GM12878 (cell line): ENCODE measurements around the gene SUFU. TPM values are rescaled to one million over a fixed set of nuclear protein-coding genes. Genes with fewer than 3 reads are reported as not detected.

Experiments used
- ATAC-seq: fragments of 200-7000 bp; cut with Tn5 transposase; 3 replicates; pipeline ENCODE4 v1.9.1; 2020; ENCODE audit warnings: mild to moderate bottlenecking, moderate library complexity
- BruUV-seq: library from RNA; stranded (reverse); fragments of 400-500 nt; replicated peaks from 2 replicates; lab custom pipeline; 2021; lab: Mats Ljungman, UMichigan
- CTCF ChIA-PET: fragments of 300-600 bp; sonication (Branson Sonifier 250); formaldehyde crosslinking; extraction: SDS; loops from one replicate; lab custom pipeline; 2021; ENCODE audit warnings: inconsistent platforms; lab: Yijun Ruan, JAX
- POLR2A ChIA-PET: fragments of 350-600 bp; formaldehyde crosslinking; extraction: SDS; loops from one replicate; lab custom pipeline; 2021; ENCODE audit warnings: inconsistent platforms; lab: Charles Lee
- RAD21 ChIA-PET: fragments of 300-600 bp; sonication (Branson Sonifier 250); formaldehyde crosslinking; loops from one replicate; lab custom pipeline; 2023; ENCODE audit warnings: antibody characterized with exemption; ENCODE audit not compliant: unreplicated experiment; lab: Charles Lee
- SMC1A ChIA-PET: fragments of 300-600 bp; sonication (Branson Sonifier 250); formaldehyde crosslinking; loops from one replicate; lab custom pipeline; 2023; ENCODE audit not compliant: unreplicated experiment, uncharacterized antibody; lab: Charles Lee
- DNase-seq: peaks from one replicate; pipeline ENCODE4 v3.0.0-alpha.2; 2011; ENCODE audit warnings: low read depth, low spot score
- FAIRE-seq: peaks from 3 replicates; lab custom pipeline; 2011; peaks lifted over from hg19 to GRCh38; lab: Jason Lieb, UNC
- H2AFZ ChIP-seq: 2 replicates; pipeline ENCODE4 v1.6.0; 2011; ENCODE audit warnings: low read depth, low read length, control low read depth; ENCODE audit not compliant: control insufficient read depth
- H3K27ac ChIP-seq: 2 replicates; pipeline ENCODE4 v1.5.1; 2011; ENCODE audit warnings: control low read depth; ENCODE audit not compliant: control insufficient read depth, insufficient read depth
- H3K27me3 ChIP-seq, 2 experiments: replicated peaks in 1 of 2; 2 replicates each; pipeline versions ENCODE4 v1.6.0 to v1.6.1; 2011; ENCODE audit warnings: low read length in 1 of 2; ENCODE audit not compliant: control insufficient read depth in 2 of 2, insufficient read depth in 2 of 2
- H3K36me3 ChIP-seq, 2 experiments: 2 replicates each; pipeline ENCODE4 v1.5.1; 2011; ENCODE audit warnings: low read length in 1 of 2; ENCODE audit not compliant: control insufficient read depth in 2 of 2, insufficient read depth in 2 of 2
- H3K4me1 ChIP-seq: 2 replicates; pipeline ENCODE4 v1.6.1; 2011; ENCODE audit warnings: mild to moderate bottlenecking, low read length, moderate library complexity, mixed read lengths; ENCODE audit not compliant: control insufficient read depth, insufficient read depth
- H3K4me2 ChIP-seq: 2 replicates; pipeline ENCODE4 v1.6.0; 2011; ENCODE audit warnings: control low read depth; ENCODE audit not compliant: control insufficient read depth, insufficient read depth
- H3K4me3 ChIP-seq: fragments of 200-600 bp; sonication (generic); 2 replicates; pipeline ENCODE4 v1.5.1; 2016
- H3K79me2 ChIP-seq: 2 replicates; pipeline ENCODE4 v1.6.0; 2011; ENCODE audit warnings: low read length; ENCODE audit not compliant: control insufficient read depth, insufficient read depth
- H3K9ac ChIP-seq: 2 replicates; pipeline ENCODE4 v1.8.0; 2011; ENCODE audit warnings: low read length, control low read depth, mixed read lengths; ENCODE audit not compliant: control insufficient read depth, insufficient read depth
- H3K9me3 ChIP-seq: replicated peaks from 3 replicates; pipeline ENCODE4 v1.5.1; 2011; ENCODE audit warnings: mild to moderate bottlenecking, low read length; ENCODE audit not compliant: control insufficient read depth, insufficient read depth
- H4K20me1 ChIP-seq: 2 replicates; pipeline ENCODE4 v1.6.0; 2011; ENCODE audit not compliant: control insufficient read depth, insufficient read depth
- CBFB ChIP-seq: IDR thresholded peaks from 2 replicates; pipeline ENCODE4 v1.6.1; 2016; ENCODE audit warnings: antibody characterized with exemption, low read depth
- CEBPB ChIP-seq, 2 experiments: fragments of 150-350 bp in 1 of 2; IDR thresholded peaks; 2 replicates each; pipeline ENCODE4 v1.6.1; 2012 to 2014; ENCODE audit warnings: low read depth in 2 of 2, low read length in 2 of 2, borderline replicate concordance in 1 of 2, inconsistent platforms in 1 of 2
- CEBPZ ChIP-seq: fragments of 150-350 bp; IDR thresholded peaks from 2 replicates; pipeline ENCODE4 v1.6.1; 2016; ENCODE audit warnings: low read depth, low read length
- CHD4 ChIP-seq: fragments of 200-600 bp; sonication (generic); IDR thresholded peaks from 2 replicates; pipeline ENCODE4 v1.6.1; 2016; ENCODE audit warnings: mild to moderate bottlenecking
- E2F8 ChIP-seq: fragments of 450-650 bp; IDR thresholded peaks from 2 replicates; pipeline ENCODE4 v1.6.1; 2018; ENCODE audit warnings: mild to moderate bottlenecking, low read depth, moderate library complexity; ENCODE audit not compliant: partially characterized antibody
- EZH2 ChIP-seq: IDR thresholded peaks from 2 replicates; pipeline ENCODE4 v1.6.1; 2012; ENCODE audit warnings: low read depth, mild to moderate bottlenecking, control low read depth, inconsistent platforms, low read length, borderline replicate concordance; ENCODE audit not compliant: control insufficient read depth
- HSF1 ChIP-seq: fragments of 150-350 bp; IDR thresholded peaks from 2 replicates; pipeline ENCODE4 v1.6.1; 2014; ENCODE audit warnings: mild to moderate bottlenecking, low read depth, low read length
- JUND ChIP-seq: IDR thresholded peaks from 2 replicates; pipeline ENCODE4 v1.6.1; 2012; ENCODE audit warnings: low read depth, mild to moderate bottlenecking, low read length, improper control_type of control experiment, moderate library complexity
- NFYB ChIP-seq: IDR thresholded peaks from 2 replicates; pipeline ENCODE4 v1.6.1; 2011; ENCODE audit warnings: low read depth, mild to moderate bottlenecking, low read length, improper control_type of control experiment, moderate library complexity; ENCODE audit not compliant: insufficient read depth
- RB1 ChIP-seq: fragments of 450-650 bp; formaldehyde crosslinking; IDR thresholded peaks from 2 replicates; pipeline ENCODE4 v1.6.1; 2017; ENCODE audit warnings: mild to moderate bottlenecking, borderline replicate concordance
- SP1 ChIP-seq: IDR thresholded peaks from one replicate; pipeline ENCODE4 v1.6.1; 2011; ENCODE audit warnings: low read depth, low read length
- TCF12 ChIP-seq: IDR thresholded peaks from 2 replicates; pipeline ENCODE4 v1.6.1; 2011; ENCODE audit warnings: low read depth, mild to moderate bottlenecking, low read length
- ZNF384 ChIP-seq: IDR thresholded peaks from 2 replicates; pipeline ENCODE4 v1.6.1; 2012; ENCODE audit warnings: low read depth, mild to moderate bottlenecking, low read length, improper control_type of control experiment, borderline replicate concordance
- ZNF622 ChIP-seq: fragments of 450-650 bp; IDR thresholded peaks from 2 replicates; pipeline ENCODE4 v1.6.1; 2017; ENCODE audit warnings: mild to moderate bottlenecking, inconsistent platforms
- ZSCAN29 ChIP-seq: fragments of 450-650 bp; IDR thresholded peaks from 2 replicates; pipeline ENCODE4 v1.6.1; 2017; ENCODE audit warnings: mild to moderate bottlenecking, moderate library complexity
- ZZZ3 ChIP-seq: IDR thresholded peaks from 2 replicates; pipeline ENCODE4 v1.6.1; 2011; ENCODE audit warnings: low read depth; ENCODE audit not compliant: control insufficient read depth, insufficient read length
- WGBS: methylation state at CpG from one replicate; pipeline ENCODE4 v1.1.6; 2016; ENCODE audit warnings: low lambda C conversion rate; ENCODE audit not compliant: insufficient replicate concordance, insufficient coverage; ENCODE audit errors: missing lambda C conversion rate; 5-methylcytosine and 5-hydroxymethylcytosine counted together
- in situ Hi-C: fragments of 300-500 bp; cut with MboI; formaldehyde crosslinking; loops from 9 replicates; pipeline ENCODE4 v1.14.3; 2018; ENCODE audit warnings: mixed read lengths
- intact Hi-C: fragments of 100-400 bp; cut with micrococcal nuclease; formaldehyde crosslinking; loops from one replicate; pipeline ENCODE4 v1.14.2; 2022; ENCODE audit not compliant: unreplicated experiment
- polyA plus RNA-seq, 11 experiments: library from polyadenylated mRNA; depleted of rRNA in 4 of 11; unstranded in 6 of 11; stranded (reverse) in 5 of 11; fragments of >200 nt; fragmentation: Nextera tagmentation in 4 of 11; fragmentation: Illumina TruSeq in 1 of 11; extraction: Ambion mirVana in 4 of 11; extraction: Trizol in 1 of 11; gene quantifications; 1 replicate in 1 of 11; 2 replicates in 10 of 11; pipeline versions ENCODE4 v1.2.1 to v1.2.3, GENCODE V29; 2011 to 2016; ENCODE audit warnings: inconsistent platforms in 2 of 11, missing spikeins in 2 of 11, low read depth in 1 of 11
- total RNA-seq, 4 experiments: library from RNA; depleted of rRNA in 3 of 4; stranded (reverse); fragments of >200 nt in 3 of 4; fragmentation: Illumina TruSeq in 1 of 4; extraction: Trizol in 1 of 4; gene quantifications; 2 replicates each; pipeline versions ENCODE4 v1.2.1 to v1.2.3, GENCODE V29; 2013 to 2021

Gene SUFU
- total and polyA plus RNA-seq, 10 of the 15 experiments (the other 5 are each of a cell fraction or from before 2014, with no cell fraction given), result 0.68 to 7.7 (median 2.4) TPM

- TF ChIP-seq E2F8 (no peak), ZNF622 (no peak), NFYB (no peak), EZH2 (no peak)
These were observed 10.0 kb upstream of the SUFU start (continued) for GRCh38 chr10:102493771-102494170.

- FAIRE-seq (no peak), ATAC-seq (no peak), DNase-seq (no peak)
- no peaks in the 10 kb centered on the region for H3K27me3 ChIP-seq
- H4K20me1 ChIP-seq, result no peaks in the 10 kb centered on the region
- in situ Hi-C loops (no loop called here), intact Hi-C loops (no loop called here)
- H2AFZ ChIP-seq, result no peak overlapping the region
- SMC1A ChIA-PET, result interaction anchor here (0.5 to 1.8 kb wide), 6 partner anchors 59 to 276 kb away, joined by 3 to 10 read pairs (median 4); no protein-coding TSS in a partner anchor
- POLR2A ChIA-PET, result interaction anchor here (0.6 to 1.9 kb wide), 6 partner anchors 10 to 585 kb away, joined by 3 to 6 read pairs (median 4); partner anchors contain the start of gene C10orf95
- H3K4me2 ChIP-seq, result no peak overlapping the region
- H3K9me3 ChIP-seq, result no peaks in the 10 kb centered on the region
- WGBS, result 95% methylated on average over 1 of the region's 1 CpG
- H3K4me1 ChIP-seq, result no peaks in the 10 kb centered on the region
- no peak overlapping the region for H3K4me3 ChIP-seq
- H3K27ac ChIP-seq, result no peak overlapping the region
- RAD21 ChIA-PET, result interaction anchor here (0.6 to 3.1 kb wide), 3 partner anchors 86 to 328 kb away, joined by 3 to 17 read pairs (median 4); no protein-coding TSS in a partner anchor
- H3K36me3 ChIP-seq, result peaks cover 0 to under 1% of the 10 kb centered on the region in 2 experiments; a peak in 1 of 4 replicates
- H3K9ac ChIP-seq, result no peak overlapping the region
- no TSS peak for BruUV-seq
- peaks cover 59% of the 10 kb centered on the region for H3K79me2 ChIP-seq
- CTCF ChIA-PET, result interaction anchor here (0.6 to 4.9 kb wide), 8 partner anchors 11 to 268 kb away, joined by 3 to 45 read pairs (median 4); no protein-coding TSS in a partner anchor
- TF ChIP-seq TCF12 (no peak), CBFB (no peak), RB1 (no peak), CEBPZ (no peak), HSF1 (no peak), CHD4 (no peak), JUND (no peak), ZNF384 (no peak), ZZZ3 (no peak), ZSCAN29 (no peak), SP1 (no peak), CEBPB (IDR thresholded peaks at IDR 0.05; ENCODE audit: borderline replicate concordance in 1 of 2, low read depth in 2 of 2, low read length in 2 of 2) (no peak)
These were observed 6.2 kb upstream of the SUFU start for GRCh38 chr10:102497545-102497944.
